Nasal cavity respiratory epithelium epithelial cell of viscerocranial mucosa (primary cell): ENCODE measurements around the gene ASPSCR1. TPM values are rescaled to one million over a fixed set of nuclear protein-coding genes. Genes with fewer than 3 reads are reported as not detected.

ENCODE experiments used
- total RNA-seq: library from RNA; depleted of rRNA; stranded (reverse); fragments of >200 nt; gene quantifications from 2 replicates; pipeline ENCODE4 v1.2.3, GENCODE V29; 2014

Gene ASPSCR1
- total RNA-seq = 18.7 and 21.5 TPM in 2 replicates

DNA sequence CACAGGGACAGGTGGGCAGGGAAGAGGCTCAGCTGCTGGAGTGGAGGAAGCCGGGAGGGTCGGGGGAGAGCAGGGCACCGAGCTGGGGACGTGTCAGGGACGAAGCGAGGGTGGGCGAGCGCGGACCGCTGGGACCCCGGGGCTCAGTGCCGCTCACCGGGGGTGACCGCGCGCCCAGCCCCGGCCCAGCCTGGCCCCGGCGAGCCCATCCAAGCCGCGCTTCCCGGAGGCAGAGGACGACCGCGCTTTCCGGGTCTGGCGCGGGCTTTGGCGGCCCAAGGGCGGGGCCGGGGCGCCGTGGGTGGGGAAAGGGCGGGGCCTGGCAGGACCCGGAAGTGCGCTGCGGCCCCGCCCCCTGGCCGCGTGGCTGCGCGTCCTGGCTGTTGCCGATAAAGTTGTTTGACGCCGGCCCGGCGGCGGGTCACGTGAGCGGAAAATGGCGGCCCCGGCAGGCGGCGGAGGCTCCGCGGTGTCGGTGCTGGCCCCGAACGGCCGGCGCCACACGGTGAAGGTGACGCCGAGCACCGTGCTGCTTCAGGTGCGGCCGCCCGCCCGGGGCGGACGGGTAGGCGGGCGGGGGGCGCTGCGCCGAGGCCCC lies at the start of gene ASPSCR1:
ASPSCR1 (plus strand) TSS at position 419 of the 598 bp plus-strand sequence; CDS start at position 437, 18 bp downstream.

DNA sequence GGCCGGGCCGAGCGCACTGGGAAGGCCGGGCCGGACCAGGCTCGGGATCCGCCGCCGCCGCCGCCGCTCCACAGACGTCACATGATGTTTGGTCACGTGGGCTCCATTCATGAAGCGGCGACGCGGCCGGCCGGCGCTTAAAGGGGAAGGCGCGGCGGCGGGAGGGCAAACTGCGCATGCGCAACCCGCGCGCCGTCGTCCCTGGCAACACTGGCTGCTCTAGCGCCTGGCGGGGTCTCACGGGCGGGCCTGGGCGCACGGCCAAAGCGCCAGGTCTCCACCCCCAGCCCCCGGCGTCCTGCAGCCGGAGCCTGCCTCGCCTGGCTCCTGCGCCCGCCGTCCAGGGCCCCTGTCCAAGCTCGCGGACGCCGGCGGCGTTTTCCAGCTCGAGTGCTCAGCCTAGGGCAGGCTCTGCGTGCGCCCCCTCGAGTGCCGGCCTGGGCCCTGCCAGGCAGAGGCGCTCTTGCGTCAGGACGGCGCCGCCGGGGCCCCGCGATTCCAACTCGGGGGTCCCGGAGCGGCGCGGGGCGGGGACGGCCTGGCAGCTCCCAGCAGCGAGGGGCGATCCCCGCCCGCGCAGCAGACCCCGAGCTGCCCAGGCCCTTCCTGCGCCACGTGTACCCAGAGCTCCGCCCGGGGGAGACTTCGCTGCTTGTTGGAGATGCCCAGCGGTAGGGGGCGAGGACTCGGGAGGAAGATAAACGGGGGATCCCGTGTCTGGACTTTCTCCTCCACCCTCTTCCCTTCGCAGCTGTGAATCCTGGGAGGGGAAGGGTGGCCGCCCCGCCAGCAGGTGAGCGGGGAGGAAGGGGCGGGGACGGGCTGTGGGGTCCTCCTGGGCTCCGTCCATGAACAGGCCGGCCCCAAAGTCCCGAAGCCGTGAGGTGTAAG lies 49.5 kb upstream of the ASPSCR1 start, which contains the start of gene MAFG:
MAFG (minus strand) TSS at position 83 of the 891 bp plus-strand sequence. CDS start 4,550 bp downstream, outside the sequence.

GRCh38 chr17:81947189-81947588 lies 30.2 kb upstream of the ASPSCR1 start, which contains the start of gene MYADML2:
Gene MYADML2 (minus strand): TSS chr17:81947233. CDS start chr17:81941741, 5,492 bp downstream.

DNA sequence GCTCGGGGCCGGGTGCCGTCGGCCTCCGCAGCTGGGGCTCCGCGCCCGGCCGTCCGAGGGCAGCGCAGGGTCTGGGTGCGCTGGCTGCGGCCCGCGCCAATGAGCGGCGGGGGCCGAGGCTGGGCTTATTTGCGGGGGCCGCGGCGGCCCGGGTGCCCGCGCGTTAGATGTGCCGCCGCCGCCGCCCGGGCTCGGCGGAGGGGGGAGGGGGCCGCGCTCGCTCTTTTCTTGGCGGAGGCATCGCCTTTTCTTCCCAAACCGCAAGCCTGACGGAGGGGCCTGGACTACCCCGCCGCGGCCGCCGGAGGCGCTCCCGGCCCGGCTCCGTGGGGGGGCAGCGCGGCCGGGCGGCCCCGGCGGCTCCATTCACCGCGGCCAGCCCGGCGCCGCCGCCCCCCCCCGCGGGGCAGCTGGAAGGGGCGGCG lies 16.3 kb upstream of the ASPSCR1 start, which contains the start of gene NOTUM:
NOTUM (minus strand) TSS at position 101 of the 425 bp plus-strand sequence. CDS start 278 bp downstream, outside the sequence.

DNA sequence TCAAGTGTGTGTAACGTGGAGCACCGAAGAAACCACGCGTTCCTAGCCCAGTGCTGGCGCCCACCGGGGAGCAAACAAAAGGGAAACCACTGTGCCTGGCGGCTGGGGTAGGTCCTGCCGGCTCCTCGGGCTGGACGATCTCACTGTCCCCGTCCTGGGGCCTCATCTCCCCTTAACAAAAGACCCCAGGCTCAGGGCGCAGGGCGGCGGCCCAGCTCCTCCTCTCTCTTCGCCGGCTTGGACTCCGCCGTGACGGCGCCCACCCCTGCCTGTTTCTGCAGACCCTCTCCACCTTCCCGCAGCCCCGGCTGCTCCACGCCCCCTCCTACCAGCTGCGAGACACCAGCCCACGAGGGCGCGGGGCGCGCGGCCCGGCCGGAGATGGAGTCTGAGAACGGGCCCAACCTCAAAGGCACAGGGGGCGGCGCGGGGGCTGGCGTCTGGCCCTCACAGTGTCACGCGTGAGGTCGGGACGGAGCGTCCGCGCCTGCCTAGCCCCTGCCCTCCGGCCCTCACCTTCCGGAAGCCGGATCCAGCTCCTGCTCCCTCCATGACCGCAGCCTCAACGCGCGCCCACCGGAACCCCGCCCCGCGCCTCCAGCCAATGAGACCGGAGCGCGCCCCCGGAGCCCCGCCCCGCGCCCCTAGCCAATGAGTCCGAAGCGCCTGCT lies 45.0 kb downstream of the ASPSCR1 start, which contains the start of gene CENPX:
CENPX (minus strand) TSS at position 569 of the 671 bp plus-strand sequence; CDS start at position 552, 17 bp downstream.

GRCh38 chr17:82022981-82023446 lies 45.6 kb downstream of the ASPSCR1 start, which contains the start of gene LRRC45:
Gene LRRC45 (plus strand): TSS chr17:82023305. CDS start chr17:82023644, 339 bp downstream.

DNA sequence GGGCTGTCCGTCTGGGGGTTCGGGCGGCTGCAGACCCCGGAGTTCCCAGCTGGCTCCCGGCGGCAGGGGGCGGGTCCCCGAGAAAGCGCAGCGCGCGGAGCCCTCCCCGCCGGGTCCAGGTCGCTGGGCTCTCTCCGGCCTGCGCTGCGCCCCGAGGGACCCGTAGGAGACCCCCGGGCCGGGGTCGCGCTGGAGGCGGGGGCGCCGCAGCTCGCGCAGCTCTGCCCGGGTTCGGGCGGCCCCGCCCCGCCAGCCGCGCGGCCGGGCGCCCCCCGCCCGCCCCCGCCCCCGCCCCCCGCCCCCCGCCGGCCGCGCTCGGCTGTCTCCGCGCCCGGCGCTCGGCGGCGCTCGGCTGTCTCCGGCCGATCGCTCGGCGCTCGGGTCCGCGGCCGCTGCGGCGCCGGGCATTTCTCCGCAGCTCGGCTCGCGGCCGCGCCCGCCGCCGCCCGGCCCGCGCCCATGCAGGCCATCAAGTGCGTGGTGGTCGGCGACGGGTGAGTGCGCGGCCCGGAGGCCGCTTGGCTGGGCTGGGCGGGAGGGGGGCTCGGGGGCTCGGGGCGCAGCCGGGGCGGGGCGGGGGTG lies 54.0 kb downstream of the ASPSCR1 start, which contains the start of gene RAC3:
RAC3 (plus strand) TSS at position 376 of the 582 bp plus-strand sequence; CDS start at position 460, 84 bp downstream.

DNA sequence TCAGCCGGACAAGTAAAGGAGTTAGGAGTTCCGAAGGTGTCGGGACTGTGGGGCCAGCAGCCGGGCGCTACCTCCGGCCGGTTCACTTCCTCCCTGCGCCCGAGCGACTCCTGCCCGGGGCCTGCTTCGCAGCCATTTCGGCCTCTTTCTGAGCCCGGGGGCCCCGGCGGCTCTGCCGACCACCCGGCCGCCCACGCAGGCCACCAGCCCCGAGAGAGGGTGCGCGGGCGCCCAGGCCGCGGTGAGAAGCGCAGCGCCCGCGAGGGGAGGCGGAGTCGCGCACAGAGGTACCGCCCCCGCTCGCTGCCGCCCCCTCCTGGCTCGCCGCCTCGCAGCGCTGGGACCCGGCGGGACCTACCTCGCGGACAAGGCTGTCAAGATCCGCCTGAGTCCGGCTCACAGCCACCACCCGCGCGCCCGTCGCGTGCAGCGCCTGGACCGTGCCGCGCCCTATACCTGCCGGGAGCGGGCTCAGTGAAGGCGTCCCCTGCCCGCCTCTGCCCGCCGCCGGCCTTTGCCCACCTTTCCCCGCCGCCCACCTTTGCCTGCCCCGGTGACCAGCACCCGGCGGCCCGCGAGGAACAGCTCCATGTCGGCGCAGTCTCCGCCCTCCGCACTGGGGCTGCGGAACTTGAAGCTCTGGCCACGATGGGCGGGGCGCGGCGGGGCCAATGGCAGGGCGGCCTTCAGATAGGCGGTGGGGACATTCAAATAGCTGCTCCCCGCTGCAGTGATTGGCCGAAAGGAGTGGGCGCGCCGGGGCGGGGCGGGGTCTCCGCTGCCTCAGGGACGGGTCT lies 59.9 kb downstream of the ASPSCR1 start, which contains the start of gene DCXR:
DCXR (minus strand) TSS at position 606 of the 797 bp plus-strand sequence; CDS start at position 591, 15 bp downstream.

GRCh38 chr17:82051776-82052637 lies 74.6 kb downstream of the ASPSCR1 start, which contains the start of the genes GPS1 and RFNG:
Gene GPS1 (plus strand): TSS chr17:82051898. CDS start chr17:82051932, 34 bp downstream.
Gene RFNG (minus strand): TSS chr17:82051811. CDS start chr17:82051766, 45 bp downstream.

GRCh38 chr17:82065638-82066303 lies 88.3 kb downstream of the ASPSCR1 start, which contains the start of gene DUS1L:
Gene DUS1L (minus strand): TSS chr17:82065804. CDS start chr17:82065059, 745 bp downstream.

Other genes starting within 250 kb of the ASPSCR1 start
- gene GCGR, start 173.5 kb upstream of the ASPSCR1 start, total RNA-seq = 0.07 TPM in 1 of 2 replicates, not detected in the other
- 23.6 and 23.8 TPM in 2 replicates for gene MCRIP1, start 144.3 kb upstream of the ASPSCR1 start, total RNA-seq
- not detected in 2 replicates for gene PPP1R27, start 142.6 kb upstream of the ASPSCR1 start, total RNA-seq
- gene P4HB, start 117.1 kb upstream of the ASPSCR1 start, total RNA-seq = 966 and 1,211 TPM in 2 replicates
- gene ARHGDIA, start 106.3 kb upstream of the ASPSCR1 start, total RNA-seq = 67.0 and 138 TPM in 2 replicates
- 74.2 and 108 TPM in 2 replicates for gene ALYREF, start 86.0 kb upstream of the ASPSCR1 start, total RNA-seq
- gene ANAPC11, start 85.9 kb upstream of the ASPSCR1 start, total RNA-seq = 90.8 and 154 TPM in 2 replicates
- gene NPB, start 75.4 kb upstream of the ASPSCR1 start, total RNA-seq = under 0.01 and 0.21 TPM in 2 replicates
- 26.7 and 27.9 TPM in 2 replicates for gene PCYT2, start 66.2 kb upstream of the ASPSCR1 start, total RNA-seq
- gene SIRT7, start 59.5 kb upstream of the ASPSCR1 start, total RNA-seq = 34.8 and 44.8 TPM in 2 replicates
- gene MAFG, start 49.9 kb upstream of the ASPSCR1 start, total RNA-seq = 34.5 and 39.3 TPM in 2 replicates
- gene PYCR1, start 40.3 kb upstream of the ASPSCR1 start, total RNA-seq = 128 and 141 TPM in 2 replicates
- not detected in 2 replicates for gene MYADML2, start 30.4 kb upstream of the ASPSCR1 start, total RNA-seq
- 0.07 TPM in 1 of 2 replicates, not detected in the other for gene NOTUM, start 16.4 kb upstream of the ASPSCR1 start, total RNA-seq
- 11.7 and 17.8 TPM in 2 replicates for gene CENPX, start 45.2 kb downstream of the ASPSCR1 start, total RNA-seq
- 2.7 and 7.8 TPM in 2 replicates for gene LRRC45, start 45.7 kb downstream of the ASPSCR1 start, total RNA-seq
- gene RAC3, start 54.0 kb downstream of the ASPSCR1 start, total RNA-seq = 16.7 and 22.6 TPM in 2 replicates
- gene DCXR, start 60.1 kb downstream of the ASPSCR1 start, total RNA-seq = 40.5 and 110 TPM in 2 replicates
- gene RFNG, start 74.2 kb downstream of the ASPSCR1 start, total RNA-seq = 42.7 and 45.4 TPM in 2 replicates
- gene GPS1, start 74.3 kb downstream of the ASPSCR1 start, total RNA-seq = 75.2 and 84.1 TPM in 2 replicates
- gene DUS1L, start 88.2 kb downstream of the ASPSCR1 start, total RNA-seq = 104 and 133 TPM in 2 replicates
- 60.1 and 202 TPM in 2 replicates for gene FASN, start 120.6 kb downstream of the ASPSCR1 start, total RNA-seq
- gene CCDC57, start 235.2 kb downstream of the ASPSCR1 start, total RNA-seq = 8.5 and 16.2 TPM in 2 replicates